ENCODE measurements around the gene PTPRD.

The PTPRD gene

DNA sequence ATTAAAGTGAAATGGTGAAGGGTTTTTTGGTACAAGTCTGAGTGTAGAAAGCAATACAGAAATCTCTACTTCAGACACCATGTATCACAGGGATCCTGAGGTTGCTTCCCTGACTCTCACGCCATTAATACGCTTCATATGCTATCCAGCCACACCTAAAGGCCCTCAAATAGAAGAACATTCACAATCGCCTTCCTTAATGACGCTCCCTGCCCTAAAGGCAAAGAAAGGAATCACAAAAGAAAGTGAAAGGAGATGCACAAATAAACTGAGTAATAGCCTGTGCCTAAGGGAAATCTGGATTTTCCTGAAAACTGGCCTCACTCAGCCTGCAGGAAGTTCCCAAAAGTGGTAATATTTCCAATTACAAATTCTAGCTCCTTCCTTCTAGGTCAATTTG lies 1810.6 kb downstream of the PTPRD start:
- TF ChIP-seq, protein P1, sequence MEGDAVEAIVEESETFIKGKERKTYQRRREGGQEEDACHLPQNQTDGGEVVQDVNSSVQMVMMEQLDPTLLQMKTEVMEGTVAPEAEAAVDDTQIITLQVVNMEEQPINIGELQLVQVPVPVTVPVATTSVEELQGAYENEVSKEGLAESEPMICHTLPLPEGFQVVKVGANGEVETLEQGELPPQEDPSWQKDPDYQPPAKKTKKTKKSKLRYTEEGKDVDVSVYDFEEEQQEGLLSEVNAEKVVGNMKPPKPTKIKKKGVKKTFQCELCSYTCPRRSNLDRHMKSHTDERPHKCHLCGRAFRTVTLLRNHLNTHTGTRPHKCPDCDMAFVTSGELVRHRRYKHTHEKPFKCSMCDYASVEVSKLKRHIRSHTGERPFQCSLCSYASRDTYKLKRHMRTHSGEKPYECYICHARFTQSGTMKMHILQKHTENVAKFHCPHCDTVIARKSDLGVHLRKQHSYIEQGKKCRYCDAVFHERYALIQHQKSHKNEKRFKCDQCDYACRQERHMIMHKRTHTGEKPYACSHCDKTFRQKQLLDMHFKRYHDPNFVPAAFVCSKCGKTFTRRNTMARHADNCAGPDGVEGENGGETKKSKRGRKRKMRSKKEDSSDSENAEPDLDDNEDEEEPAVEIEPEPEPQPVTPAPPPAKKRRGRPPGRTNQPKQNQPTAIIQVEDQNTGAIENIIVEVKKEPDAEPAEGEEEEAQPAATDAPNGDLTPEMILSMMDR (IDR thresholded peaks at IDR 0.05; ENCODE audit: extremely low read depth, insufficient read depth, missing control alignments) = no peak
- DNase-seq (ENCODE audit: low spot score) = no peak
- in situ Hi-C loops (cut with MboI; ENCODE audit: low pct_unique_long_range_greater_than_20kb, low sequenced_read_pairs, unreplicated experiment) = no loop called here

- in situ Hi-C loops (cut with MboI; ENCODE audit: low pct_unique_long_range_greater_than_20kb, low sequenced_read_pairs, unreplicated experiment) = no loop called here
- DNase-seq (ENCODE audit: low spot score) = no peak
- TF ChIP-seq, protein P1 (IDR thresholded peaks at IDR 0.05; ENCODE audit: extremely low read depth, insufficient read depth, missing control alignments) = no peak
Measured at GRCh38 chr9:8800196-8800595, 1812.6 kb downstream of the PTPRD start.

DNA sequence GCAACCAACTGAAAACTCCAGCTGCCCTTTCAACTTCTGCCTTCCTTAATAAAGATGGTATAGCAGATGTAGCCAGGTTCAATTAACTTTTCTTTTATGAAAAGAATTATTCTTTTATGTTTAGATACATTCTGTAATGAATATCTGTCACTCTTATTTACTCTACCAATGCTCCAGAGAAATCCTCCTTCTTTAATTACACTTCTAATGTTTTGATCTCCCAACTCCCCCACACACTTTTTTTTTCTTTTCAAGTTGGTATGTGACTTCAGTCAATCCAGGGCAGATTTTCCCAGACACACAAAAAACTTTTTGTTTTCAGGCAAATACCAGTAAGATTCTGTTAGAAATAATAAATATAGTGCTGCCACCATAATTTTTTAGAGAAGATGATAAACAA lies 1813.2 kb downstream of the PTPRD start:
- no peak for DNase-seq (ENCODE audit: low spot score)
- in situ Hi-C loops (cut with MboI; ENCODE audit: low pct_unique_long_range_greater_than_20kb, low sequenced_read_pairs, unreplicated experiment) = no loop called here
- TF ChIP-seq, protein P1 (IDR thresholded peaks at IDR 0.05; ENCODE audit: extremely low read depth, insufficient read depth, missing control alignments) = no peak

DNA sequence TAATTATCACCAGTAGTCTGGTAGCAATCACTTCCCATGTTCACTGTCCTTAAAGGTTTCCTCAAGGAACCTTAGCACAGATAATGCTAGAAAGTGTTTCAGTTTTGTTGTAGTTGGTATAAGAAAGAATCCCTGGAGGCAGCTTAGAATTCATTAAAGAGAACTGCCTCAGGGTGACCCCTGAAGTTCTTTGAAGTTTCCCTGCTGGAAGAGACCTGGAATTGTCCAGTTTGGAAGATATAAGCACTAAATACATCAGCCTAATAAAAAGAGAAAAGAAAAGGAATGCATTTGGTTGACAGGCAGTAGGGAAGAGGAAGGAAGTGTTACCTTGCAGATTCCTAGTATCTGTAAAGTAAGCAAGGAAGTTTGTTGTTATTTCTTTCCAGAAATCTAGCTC lies 1813.6 kb downstream of the PTPRD start:
- in situ Hi-C loops (cut with MboI; ENCODE audit: low pct_unique_long_range_greater_than_20kb, low sequenced_read_pairs, unreplicated experiment) = no loop called here
- DNase-seq (ENCODE audit: low spot score) = no peak
- TF ChIP-seq, protein P1 (IDR thresholded peaks at IDR 0.05; ENCODE audit: extremely low read depth, insufficient read depth, missing control alignments) = no peak

DNA sequence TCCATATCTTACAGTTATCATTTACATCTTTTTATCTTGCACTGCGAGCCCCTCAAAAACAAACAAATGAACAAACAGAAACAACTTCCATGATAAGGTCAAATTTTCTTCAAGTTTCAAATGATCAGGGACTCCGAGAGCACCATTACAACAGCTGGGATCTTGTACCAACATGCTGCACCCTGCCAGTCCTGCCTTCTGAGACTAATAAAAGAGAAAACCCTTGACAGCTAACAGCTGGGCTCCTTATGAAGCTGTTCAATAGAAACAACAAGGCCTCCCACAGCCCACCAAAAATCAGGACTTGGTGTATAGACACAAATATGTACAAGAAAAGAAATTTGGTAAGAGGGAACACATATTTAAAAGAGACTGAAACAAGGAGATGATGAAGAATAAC lies 1828.0 kb downstream of the PTPRD start:
- TF ChIP-seq, protein P1 (IDR thresholded peaks at IDR 0.05; ENCODE audit: extremely low read depth, insufficient read depth, missing control alignments) = no peak
- no peak for DNase-seq (ENCODE audit: low spot score)
- in situ Hi-C loops (cut with MboI; ENCODE audit: low pct_unique_long_range_greater_than_20kb, low sequenced_read_pairs, unreplicated experiment) = no loop called here

DNA sequence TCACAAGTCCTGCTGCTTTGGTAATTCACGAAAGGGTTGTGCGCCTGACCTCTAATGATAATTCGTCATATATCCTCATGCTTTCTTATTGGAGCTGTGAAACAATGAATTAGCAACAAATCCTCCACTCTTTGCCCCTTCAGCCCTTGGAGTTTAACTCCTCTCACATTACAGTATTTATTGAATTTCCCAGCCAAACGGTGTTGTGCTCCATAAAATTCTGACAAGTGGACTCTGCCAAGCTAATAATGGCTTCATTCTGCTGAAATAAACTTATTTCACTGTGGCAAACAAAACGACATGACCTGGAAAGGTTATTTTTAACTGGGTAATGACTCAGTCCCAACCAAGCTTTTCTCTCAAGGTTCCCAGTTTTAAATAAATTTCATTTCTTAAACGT lies 1828.9 kb downstream of the PTPRD start:
- TF ChIP-seq, protein P1 (IDR thresholded peaks at IDR 0.05; ENCODE audit: extremely low read depth, insufficient read depth, missing control alignments) = no peak
- in situ Hi-C loops (cut with MboI; ENCODE audit: low pct_unique_long_range_greater_than_20kb, low sequenced_read_pairs, unreplicated experiment) = no loop called here
- no peak for DNase-seq (ENCODE audit: low spot score)

DNA sequence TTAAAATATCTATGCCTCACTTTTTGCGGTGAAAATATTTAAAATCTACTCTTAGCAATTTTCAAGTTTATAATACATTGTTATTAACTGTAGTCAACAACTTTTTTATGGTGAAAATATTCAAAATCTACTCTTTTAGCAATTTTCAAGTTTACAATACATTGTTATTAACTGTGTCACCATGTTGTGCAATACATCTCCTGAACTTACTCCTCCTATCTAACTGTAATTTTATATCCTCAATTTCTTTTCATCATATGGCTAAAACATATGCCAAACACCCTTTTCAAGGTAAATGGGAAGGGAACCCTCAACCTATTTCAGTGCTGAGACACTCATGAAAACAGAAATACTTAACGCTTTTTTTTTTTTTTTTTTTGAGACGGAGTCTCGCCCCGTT lies 1830.6 kb downstream of the PTPRD start:
- no peak for DNase-seq (ENCODE audit: low spot score)
- in situ Hi-C loops (cut with MboI; ENCODE audit: low pct_unique_long_range_greater_than_20kb, low sequenced_read_pairs, unreplicated experiment) = no loop called here
- TF ChIP-seq, protein P1 (IDR thresholded peaks at IDR 0.05; ENCODE audit: extremely low read depth, insufficient read depth, missing control alignments) = no peak

Measured in GM13977 (cell line).